Cerebellar cortex (tissue), 1 donor: ENCODE measurements around the gene FAM222B.
A peak's percentile ranks its signal among the peaks of the same experiment; 100 is the strongest.
"Not testable (repeated sequence)": the region's sequence is repeated elsewhere in the genome, so short reads cannot be mapped to it uniquely, and the experiment has no call there.

ENCODE experiments used
- DNase-seq: peaks from one replicate; pipeline ENCODE4 v3.0.0-alpha.2; 2015; ENCODE audit warnings: low spot score

Gene FAM222B

DNA sequence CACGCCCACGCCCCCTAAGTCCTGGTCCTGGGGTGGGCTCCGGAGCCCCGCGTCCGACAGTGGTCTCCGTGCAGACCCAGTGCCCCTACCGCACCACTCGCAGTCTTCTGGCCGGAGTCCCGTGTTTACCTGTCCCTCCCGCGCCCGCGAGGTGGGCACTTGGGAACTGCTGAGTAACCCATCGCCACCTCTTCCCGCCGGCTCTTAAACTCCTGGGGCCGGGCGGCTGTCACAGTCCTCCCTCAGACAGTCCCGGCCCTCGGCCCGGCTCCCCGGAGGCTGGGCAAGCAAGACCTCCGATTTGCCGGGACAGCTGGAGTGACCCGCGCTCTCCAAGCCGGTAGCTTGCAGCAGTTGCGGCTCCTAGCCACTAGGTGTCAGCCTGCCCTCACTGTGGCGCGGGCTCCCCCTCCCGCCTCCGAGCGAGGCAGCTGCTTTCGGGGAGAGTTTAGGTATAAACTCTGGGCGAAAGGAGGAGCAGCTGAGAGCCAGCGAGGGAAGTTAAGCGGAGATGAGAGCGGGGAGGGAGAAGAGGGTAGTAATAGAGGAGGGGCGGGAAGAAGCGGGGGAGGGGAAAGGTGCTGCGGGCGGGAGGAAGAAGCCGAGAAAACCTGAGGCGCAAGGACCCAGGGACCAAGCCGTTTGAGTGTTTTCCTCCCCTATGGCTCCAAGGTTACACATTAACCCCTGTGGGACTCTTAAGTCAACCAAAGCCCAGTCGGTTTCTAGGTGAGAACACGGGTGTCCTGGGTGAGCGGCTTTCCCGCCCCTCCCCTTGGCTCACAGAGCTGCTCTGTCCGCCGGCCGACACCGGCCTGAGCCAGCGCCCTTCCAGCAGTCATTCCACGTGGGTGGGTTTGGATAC, 115.7 kb downstream of the FAM222B start:
- peak; percentile 95 for DNase-seq

DNA sequence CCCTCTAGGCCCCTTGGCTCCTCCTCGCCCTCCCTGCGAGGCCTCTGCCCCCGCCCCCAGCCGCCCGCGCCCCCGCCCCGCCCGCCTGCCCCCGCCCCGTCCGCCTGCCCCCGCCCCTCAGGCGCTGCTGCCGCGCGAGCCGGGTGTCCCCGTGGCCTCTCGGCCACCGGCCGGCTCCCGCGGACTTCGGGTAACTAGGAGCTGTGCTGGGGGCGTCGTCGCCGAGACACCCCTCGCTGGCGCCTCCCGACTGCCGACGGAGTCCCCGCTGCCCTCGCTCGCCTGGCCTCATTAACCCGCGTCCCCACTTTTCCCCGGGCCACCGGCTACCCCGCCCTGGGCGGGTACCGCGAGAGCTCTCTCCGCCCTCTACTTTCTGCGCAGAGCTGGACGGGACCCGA, 116.4 kb downstream of the FAM222B start, which contains the start of gene TLCD1:
Gene TLCD1, minus strand, starts transcription at position 8 of the 401 bp plus-strand sequence. CDS start 136 bp downstream, outside the sequence.
- DNase-seq: no peak

DNA sequence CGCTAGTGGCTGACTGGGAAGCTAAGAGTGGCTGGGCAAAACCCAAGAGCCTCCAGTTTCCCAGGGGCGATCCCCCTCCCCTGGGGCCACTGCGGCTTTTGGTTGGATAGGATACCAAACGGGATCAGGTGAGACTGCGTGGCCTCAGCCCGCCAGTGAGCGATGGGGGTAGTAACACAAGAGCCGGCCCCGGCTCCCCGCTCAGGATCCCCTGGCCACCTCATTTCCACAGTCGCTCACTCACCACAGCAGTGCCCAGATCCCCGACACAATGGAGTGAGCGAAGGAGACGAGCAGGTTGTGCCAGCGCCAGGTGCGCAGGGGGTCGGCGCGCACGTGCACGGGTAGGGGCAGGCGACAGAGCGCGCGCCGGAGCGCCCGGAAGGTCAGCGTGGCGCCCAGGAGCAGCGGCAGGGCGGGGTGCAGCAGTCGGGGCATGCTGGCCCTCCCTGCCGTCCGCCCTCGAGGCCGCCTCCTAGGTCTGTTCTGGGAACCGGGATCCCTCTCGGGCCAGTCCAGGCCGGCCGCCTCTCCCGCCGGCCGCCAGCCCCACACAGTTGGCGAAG, 116.8 kb downstream of the FAM222B start:
- DNase-seq: peak; percentile 73

DNA sequence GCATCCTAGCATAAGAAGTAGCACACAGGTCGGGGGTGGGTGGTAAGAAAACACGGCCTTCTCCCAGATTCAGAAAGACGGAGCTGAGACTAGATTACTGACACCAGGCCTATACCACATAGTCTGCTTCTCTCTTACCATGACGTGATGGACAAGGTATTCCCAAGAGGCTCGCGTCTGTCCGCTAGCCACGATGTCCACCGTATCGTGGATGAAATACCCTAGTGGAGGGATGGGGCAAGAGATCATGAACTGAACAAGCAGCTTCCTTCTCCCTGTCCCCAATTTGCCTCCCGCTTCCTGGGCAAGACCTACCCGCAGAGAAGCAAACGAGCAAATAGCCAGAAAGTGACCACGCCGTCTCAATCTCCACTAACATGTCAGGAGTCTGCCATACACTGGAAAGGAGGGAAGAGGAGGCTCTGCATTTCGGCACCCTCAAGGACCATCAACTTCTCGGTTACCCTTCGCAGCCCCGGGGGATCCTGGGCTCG, 117.4 kb downstream of the FAM222B start:
- DNase-seq: peak; percentile 79

DNA sequence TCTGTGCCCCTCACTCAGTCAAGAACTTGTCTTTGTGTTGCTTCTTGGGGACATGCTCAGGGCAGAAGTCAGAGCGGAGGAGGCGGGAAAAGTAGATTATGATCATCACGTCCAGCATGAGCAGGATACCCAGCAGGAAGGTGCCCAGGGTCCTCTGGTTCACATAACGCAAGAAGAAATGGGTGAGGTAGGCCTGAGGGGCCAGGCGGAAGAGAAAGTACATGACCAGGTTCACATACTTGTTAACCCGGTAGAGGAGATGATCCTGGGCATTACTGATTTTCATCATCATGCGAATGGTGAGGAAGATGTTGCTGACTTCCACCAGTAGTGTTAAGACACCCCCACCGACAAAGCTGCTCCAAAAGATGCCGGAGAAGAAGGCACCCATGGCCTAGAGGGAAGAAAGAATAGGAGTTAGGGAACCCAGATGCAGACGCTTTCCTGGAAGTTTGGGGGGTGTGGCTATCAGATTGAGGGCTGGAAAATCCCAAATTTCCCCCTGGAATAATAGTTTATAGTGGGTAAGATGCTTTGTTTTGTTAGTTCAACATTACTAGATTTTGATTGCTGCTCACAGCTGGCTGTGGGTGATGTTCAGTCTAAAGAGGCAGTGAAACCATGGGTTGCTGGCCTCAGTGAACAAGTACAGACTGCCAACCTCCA, 118.0 kb downstream of the FAM222B start:
- peak; percentile 55 for DNase-seq

DNA sequence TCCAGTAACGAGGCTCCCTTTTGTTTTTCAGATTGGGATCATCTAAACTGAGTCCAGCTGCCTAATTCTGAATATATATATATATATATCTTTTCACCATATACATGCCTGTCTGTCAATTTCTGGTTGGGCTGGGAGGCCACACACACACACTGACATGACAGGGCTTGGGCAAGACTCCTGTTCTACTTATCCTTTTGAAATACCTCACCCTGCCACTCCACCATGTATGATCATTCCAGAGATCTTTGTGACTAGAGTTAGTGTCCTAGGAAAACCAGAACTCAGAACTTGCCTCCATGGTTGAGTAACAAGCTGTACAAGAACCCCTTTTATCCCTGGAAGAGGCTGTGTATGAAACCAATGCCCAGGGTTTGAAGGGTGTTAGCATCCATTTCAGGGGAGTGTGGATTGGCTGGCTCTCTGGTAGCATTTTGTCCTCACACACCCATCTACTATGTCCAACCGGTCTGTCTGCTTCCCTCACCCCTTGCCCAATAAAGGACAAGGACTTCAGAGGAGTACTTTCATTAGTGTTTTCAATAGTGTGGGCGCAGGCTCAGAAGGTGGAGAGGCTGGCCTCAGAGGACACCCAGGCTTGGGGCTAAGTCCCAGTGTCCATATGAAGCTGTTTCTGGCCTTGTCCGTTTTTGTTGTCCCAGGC, 118.6 kb downstream of the FAM222B start:
- peak; percentile 28 for DNase-seq

DNA sequence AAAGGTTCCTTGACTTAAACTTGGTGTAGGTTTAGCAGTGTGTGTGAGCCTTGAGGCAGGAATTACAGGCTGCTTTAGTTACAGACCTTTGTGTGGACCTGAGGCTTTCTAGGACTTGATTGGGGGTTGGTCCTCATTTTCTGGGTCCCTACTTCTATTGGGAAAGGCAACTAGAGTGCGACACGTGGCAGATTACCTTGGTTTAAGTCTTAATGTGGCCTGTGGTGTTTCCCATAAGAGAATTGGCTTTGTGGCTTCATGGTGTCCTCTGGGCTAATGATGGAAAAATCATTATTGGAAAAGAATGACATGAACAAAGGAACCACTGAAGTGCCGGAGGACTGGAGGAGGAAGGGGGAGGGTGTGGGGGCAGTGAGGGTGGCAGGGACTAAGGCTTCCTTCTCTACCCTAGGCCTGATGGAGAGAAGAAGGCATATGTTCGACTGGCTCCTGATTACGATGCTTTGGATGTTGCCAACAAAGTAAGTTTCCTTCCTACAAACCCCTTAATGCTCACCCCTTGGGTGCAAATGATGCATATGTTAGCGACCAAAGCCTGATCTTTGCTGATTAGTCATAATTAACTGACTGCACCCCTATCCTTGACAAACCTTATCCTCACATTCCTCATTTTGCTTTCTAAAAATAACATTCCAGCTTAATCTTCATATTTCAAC, 119.3 kb downstream of the FAM222B start:
- no peak for DNase-seq

DNA sequence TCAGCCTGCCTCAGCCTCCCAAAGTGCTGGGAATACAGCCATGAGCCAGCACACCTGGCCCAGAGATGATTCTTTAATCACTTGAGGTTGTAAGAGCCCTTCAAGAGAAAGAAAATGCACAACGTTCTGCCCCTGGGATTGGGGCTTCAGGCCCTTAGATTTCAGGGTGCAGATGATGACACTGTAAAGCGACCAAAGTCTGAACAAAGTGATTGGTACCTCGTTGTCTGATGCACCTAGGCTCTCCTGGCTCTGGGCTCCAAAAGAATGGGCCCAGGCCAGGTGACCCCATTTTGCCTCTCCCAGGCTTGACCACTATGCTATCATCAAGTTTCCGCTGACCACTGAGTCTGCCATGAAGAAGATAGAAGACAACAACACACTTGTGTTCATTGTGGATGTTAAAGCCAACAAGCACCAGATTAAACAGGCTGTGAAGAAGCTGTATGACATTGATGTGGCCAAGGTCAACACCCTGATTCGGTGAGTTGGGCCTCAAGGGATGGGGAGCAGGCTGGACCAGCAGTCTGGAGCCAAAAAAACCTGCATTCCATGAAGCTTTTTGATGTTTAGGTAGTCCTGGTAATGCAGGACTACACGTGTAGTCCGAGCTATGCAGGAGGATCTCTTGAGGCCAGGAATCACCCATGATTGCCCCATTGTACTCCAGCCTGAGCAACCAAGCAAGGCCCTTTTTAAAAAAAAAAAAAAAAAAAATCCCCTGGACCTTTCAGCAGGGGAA, 120.0 kb downstream of the FAM222B start:
- DNase-seq: no peak

DNA sequence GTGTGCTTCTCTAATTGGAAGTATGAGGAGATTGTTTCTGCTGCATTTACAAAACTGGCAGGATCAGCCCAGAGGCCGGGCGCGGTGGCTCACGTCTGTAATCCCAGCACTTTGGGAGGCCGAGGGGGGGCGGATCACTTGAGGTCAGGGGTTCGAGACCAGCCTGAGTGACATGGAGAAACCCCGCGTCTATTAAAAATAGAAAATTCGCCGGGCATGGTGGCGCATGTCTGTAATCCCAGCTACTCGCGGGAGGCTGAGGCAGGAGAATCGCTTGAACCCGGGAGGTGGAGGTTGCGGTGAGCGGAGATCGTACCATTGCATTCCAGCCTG, 121.6 kb downstream of the FAM222B start:
- DNase-seq: not testable (repeated sequence)

DNA sequence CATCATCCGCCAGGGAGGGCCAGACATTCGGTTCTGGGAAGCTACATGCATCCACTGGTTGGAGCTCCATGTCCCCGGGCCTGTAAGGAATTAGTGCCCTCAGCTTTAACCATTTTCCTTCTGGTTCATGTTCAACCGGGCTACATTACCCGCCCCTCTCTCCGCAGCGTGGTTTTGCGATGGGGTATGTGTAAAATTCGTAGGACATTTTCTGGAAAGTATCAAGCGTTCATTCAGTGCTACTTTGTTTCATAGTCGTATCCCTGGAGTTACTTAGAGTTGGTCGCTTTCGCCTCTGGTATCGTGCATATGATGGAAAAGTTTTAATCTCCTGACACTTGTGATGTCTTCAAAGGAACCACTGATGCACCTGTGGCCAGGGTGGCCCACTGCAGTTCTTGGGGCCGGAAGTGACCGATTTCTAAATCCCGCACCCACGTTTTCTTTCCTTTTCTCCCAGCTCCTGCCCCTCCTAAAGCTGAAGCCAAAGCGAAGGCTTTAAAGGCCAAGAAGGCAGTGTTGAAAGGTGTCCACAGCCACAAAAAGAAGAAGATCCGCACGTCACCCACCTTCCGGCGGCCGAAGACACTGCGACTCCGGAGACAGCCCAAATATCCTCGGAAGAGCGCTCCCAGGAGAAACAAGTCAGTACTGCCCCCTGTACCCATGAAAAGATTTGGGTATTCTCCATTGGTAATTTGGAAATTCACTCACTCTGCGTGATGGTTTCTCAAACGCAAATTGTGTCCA, 122.2 kb downstream of the FAM222B start:
- no peak for DNase-seq

DNA sequence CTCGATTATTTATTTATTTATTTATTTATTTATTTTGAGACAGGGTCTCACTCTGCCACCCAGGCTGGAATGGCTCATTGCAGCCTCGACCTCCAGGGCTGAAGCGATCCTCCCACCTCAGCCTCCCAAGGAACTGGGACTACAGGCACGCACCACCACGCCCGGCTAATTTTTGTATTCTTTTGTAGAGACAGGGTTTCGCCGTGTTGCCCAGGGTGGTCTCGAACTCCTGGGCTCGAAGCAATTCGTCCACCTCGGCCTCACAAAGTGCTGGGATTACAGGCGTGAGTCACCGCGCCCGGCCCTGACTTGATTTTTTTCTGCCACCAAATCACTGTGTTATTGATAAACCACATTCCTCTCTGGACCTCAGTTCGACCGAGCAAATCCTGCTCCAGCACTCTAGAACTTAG, 123.6 kb downstream of the FAM222B start:
- DNase-seq: no peak

DNA sequence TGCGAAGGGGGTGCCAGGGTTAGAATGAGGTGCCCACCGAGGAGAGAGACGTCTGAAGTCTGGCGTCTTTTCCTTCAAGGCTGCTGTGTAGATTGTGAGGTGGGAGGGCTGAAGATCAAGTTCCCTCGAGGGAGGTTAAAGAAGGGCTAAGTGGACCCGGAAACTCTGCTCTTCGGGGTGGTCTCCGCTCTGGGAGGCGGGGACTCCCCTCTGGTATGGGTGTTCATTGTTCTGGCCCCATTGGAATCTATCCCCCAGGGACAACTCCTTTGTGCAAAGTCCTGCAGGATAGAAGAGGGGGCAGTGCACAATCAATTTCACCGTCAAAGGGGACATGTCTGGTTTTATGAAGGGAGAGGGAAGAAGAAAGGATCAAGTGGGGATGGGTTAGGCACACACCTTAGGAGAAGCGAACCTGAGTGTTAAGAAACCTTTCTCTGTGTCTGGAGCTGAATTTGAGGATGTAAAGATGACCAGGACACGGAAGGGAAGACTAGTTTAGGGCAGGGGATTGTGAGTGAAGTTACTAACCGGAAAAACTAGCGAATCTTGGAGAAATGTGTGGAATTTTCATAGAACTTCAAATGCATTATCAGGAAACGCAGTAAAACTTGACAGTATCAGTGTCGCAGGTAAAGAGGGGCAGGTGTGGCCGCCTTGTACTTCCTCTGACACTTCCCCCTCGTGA, 124.1 kb downstream of the FAM222B start:
- DNase-seq: peak; percentile 38

DNA sequence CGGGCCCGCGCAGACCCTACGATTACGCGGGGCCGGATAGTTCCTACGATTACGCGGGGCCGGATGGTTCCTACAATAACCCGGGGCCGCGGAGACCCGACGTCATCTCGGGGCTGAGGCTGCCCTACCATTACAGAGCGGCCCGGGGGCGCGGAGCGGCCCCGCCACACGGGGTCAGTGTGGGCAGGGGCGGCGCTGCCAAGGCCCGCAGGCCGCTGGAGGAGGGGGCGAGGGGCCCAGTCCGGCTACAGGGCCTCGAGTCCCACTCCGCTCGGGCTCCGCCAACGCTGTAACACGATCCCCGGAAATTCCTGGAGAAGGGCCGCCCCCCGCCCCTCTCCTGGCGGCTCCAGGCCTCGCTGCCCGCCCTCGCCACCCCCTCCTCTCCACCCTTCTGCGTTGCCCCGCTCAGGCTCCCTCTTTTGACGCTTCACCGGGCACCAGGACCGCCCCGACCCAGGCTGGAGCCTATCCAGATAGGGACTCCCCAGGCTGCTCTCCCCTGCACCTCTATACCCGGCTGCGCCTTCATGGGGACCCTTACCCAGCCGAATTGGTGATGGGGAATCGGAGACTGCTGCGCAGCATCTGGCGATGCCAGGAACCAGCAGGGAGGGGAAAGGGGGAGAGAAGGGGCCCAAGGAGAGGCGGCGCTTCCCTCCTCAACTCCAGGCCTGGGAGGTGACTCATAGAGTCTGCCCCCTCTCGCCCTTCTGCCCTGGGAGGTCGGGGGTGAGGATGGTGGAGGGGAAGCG, 124.8 kb downstream of the FAM222B start, which contains the start of gene RAB34:
Gene RAB34, minus strand, starts transcription at position 291 of the 755 bp plus-strand sequence. CDS start 602 bp downstream, outside the sequence.
- peak; percentile 76 for DNase-seq

DNA sequence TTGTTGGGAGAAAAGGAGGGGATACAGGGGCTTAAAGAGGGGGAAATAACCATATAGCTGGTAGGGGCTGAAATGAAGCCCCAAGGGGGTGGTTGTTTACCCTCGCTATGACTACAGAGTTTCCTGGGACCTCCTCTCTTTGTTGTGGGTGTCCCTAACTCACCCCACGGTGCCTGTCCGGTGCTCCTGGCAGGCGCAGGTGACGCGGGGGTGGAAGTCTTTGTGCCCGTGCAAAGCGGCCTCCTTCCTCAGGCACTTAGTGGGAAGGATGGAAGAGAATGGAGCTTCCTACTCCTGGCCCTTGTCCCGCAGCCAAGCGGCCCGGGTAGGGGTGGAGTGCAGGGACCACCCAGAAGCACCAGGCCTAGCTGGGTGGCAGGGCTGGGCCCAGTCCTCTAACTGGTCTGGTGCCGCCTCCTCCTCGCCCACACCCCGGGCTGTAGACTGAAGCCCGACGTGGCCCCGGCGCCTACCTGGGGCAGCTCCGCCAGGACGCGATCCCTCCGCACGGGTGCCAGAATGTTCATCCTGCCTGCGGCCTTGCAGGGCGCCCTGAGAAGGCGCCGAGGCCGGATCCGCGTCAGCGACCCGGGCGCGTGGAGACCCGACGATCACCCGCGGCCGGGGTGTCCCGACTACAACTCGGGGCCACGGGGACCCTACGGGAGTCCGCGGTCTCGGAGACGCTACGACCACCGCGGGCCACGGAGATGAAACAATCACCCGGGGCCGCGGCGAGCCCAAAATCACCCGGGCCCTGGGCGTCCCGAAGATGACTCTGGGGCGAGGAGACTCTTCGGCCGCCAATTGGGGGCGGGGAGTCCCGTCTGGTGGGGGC, 125.6 kb downstream of the FAM222B start:
- no peak for DNase-seq

DNA sequence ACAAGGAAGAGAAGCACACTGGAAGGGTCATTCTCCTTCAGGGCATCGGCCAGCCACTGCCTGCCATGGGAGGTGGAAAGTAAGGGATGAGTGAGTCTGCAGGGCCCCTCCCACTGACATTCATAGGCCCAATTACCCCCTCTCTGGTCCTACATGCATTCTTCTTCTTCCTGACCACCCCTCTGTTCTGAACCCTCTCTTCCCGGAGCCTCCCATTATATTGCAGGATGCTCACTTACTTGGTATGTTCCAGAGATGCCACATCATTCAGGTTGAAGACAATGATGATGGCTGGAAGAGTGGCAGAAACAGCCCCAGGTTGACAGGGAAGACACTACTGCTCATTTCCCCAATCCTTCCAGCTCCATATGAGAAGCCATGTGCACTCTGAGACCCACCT, 127.4 kb downstream of the FAM222B start:
- no peak for DNase-seq

DNA sequence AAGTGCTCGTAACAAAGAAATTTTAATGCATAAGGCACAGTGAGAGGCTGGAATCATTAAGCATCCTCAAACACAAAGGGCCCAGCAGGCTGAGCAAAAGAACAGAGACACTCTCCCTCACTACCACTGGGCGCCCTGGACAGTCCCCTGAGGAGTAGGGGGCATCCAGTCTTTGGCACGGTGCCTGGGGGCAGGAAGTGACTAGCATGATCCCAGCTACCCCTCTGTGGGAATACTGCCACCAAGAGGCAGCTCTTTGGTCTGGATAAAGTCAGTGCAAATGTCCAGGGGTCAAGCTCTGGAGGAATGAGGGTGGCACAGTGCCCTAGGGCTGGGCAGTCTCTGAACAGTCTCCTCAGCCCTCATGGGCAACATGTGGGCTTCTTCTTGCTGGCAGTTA, 128.3 kb downstream of the FAM222B start:
- DNase-seq: no peak

DNA sequence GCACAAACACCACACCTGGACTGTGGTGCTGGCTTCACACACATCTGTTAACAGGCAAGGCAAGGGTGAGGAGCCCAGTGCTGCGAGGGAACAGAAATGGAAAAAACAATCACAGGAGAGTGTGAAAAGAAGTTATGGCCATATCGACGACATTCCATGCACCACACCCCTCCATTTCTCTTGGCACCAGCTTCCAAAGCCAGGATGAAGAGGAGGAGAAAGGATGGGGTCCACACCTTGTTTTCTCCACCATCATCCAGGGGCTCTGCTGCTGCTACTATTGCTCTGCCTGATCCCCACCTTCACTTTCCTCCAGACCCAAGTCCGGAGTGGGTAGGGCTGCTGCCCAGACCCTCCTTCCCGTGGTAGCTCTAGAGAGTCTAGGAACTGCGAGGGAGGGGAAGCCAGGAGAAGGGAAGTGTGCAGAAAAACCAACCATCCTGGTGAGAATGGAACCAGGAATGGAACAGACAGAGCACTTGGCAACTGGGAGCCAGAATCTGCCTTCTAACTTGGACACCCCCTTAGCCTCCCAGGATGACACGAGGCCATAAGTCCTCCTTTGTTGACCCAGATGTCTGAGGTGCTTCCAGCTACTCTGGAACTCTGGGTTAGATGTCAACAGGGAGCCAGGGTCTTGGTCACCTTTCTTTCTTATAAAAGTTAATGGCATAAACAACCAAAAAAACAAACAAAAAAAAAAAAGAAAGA, 129.7 kb downstream of the FAM222B start:
- DNase-seq: peak; percentile 36
